Osteoblast (primary cell): ENCODE results near the gene DPEP2NB. TPM values are rescaled to one million over a fixed set of nuclear protein-coding genes. Genes with fewer than 3 reads are reported as not detected.

Experiments
- DNase-seq: peaks from one replicate; pipeline ENCODE4 v3.0.0; 2011; ENCODE audit warnings: low spot score, mixed read lengths; ENCODE audit not compliant: insufficient read length; ENCODE audit errors: missing footprints
- H2AFZ ChIP-seq: 2 replicates; pipeline ENCODE4 v1.6.0; 2011; ENCODE audit warnings: mild to moderate bottlenecking, low read length
- H3K27ac ChIP-seq: 2 replicates; pipeline ENCODE4 v1.5.1; 2011; ENCODE audit warnings: mild to moderate bottlenecking, low read depth, low read length, moderate library complexity
- H3K27me3 ChIP-seq: 2 replicates; pipeline ENCODE4 v1.6.0; 2012; ENCODE audit warnings: mild to moderate bottlenecking, control low read depth, inconsistent platforms, low read length, moderate library complexity; ENCODE audit not compliant: insufficient read depth
- H3K36me3 ChIP-seq: 2 replicates; pipeline ENCODE4 v1.5.1; 2011; ENCODE audit warnings: mild to moderate bottlenecking, low read length, control low read depth, moderate library complexity; ENCODE audit not compliant: insufficient read depth
- H3K4me1 ChIP-seq: 2 replicates; pipeline ENCODE4 v1.5.1; 2011; ENCODE audit warnings: mild to moderate bottlenecking, low read length, control low read depth, moderate library complexity; ENCODE audit not compliant: insufficient read depth
- H3K4me2 ChIP-seq: 2 replicates; pipeline ENCODE4 v1.6.0; 2011; ENCODE audit warnings: mild to moderate bottlenecking, low read length; ENCODE audit not compliant: insufficient read depth
- H3K4me3 ChIP-seq: fragments of 200-600 bp; sonication (generic); 3 replicates; pipeline ENCODE4 v1.5.1; 2012; ENCODE audit warnings: mild to moderate bottlenecking, low read length, inconsistent platforms; ENCODE audit not compliant: insufficient read depth
- H3K79me2 ChIP-seq: 2 replicates; pipeline ENCODE4 v1.6.0; 2012; ENCODE audit warnings: mild to moderate bottlenecking, low read length, control low read depth, inconsistent platforms; ENCODE audit not compliant: insufficient read depth
- H3K9me3 ChIP-seq: 2 replicates; pipeline ENCODE4 v1.5.1; 2011; ENCODE audit warnings: low read depth, low read length, control low read depth
- H4K20me1 ChIP-seq: 2 replicates; pipeline ENCODE4 v1.6.0; 2012; ENCODE audit warnings: mild to moderate bottlenecking, low read length, control low read depth; ENCODE audit not compliant: insufficient read depth
- small RNA-seq: library from RNA; depleted of rRNA; stranded (forward); fragments of <200 nt; gene quantifications from one replicate; pipeline ENCODE3, GENCODE V24; 2012
- total RNA-seq: library from RNA; depleted of rRNA; stranded (reverse); fragments of >200 nt; gene quantifications from 2 replicates; pipeline ENCODE4 v1.2.3, GENCODE V29; 2012
- TF ChIP-seq, protein P1 (sequence below): IDR thresholded peaks from 2 replicates; pipeline ENCODE4 v1.5.1; 2011; ENCODE audit warnings: mild to moderate bottlenecking, low read depth, low read length, moderate library complexity; ENCODE audit errors: extremely low read depth

Gene DPEP2NB
- total RNA-seq, 1 donor, result not detected

DNA sequence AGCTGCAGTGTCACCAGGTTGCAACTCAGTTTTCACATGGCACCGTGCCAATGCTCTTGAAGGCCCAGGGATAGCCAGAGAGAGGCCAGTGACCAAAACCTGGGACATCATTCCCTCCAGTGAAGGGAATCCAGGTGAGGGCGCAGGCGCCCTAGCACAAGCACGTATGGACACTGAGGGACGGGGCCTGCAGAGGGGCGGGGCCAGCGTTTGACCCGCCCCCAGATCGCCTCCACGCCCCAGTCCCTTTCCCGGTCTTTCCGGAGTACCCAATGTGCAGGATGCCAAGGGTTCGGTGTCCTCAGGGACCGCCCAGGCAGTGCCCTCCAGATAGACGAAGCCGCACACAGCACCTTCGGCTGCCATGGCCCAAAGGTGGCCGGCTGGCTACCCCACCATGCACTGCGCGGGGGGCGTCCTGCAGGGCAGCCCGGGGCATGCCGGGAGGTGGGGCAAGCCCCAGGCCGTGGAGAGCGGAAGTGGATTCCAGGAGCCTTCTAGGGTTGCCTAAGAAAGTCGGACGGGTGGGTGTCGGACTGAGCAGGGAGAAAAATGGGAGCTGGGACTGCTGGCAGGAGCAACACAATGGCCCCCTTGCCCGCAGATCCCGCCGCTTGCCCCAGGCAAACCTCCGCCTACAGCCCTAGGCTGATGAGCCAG, 51.9 kb downstream of the DPEP2NB start:
- Histone ChIP-seq H3K4me2 (no peak overlapping the region), H4K20me1 (peaks cover 79% of the 10 kb centered on the region), H3K9me3 (no peaks in the 10 kb centered on the region), H3K27me3 (no peaks in the 10 kb centered on the region), H3K4me3 (no peak overlapping the region), H3K79me2 (peaks cover 95% of the 10 kb centered on the region), H3K4me1 (peaks cover 47% of the 10 kb centered on the region), H3K27ac (no peak overlapping the region), H2AFZ (no peak overlapping the region), H3K36me3 (peaks cover 57% of the 10 kb centered on the region)
- TF ChIP-seq, protein P1, sequence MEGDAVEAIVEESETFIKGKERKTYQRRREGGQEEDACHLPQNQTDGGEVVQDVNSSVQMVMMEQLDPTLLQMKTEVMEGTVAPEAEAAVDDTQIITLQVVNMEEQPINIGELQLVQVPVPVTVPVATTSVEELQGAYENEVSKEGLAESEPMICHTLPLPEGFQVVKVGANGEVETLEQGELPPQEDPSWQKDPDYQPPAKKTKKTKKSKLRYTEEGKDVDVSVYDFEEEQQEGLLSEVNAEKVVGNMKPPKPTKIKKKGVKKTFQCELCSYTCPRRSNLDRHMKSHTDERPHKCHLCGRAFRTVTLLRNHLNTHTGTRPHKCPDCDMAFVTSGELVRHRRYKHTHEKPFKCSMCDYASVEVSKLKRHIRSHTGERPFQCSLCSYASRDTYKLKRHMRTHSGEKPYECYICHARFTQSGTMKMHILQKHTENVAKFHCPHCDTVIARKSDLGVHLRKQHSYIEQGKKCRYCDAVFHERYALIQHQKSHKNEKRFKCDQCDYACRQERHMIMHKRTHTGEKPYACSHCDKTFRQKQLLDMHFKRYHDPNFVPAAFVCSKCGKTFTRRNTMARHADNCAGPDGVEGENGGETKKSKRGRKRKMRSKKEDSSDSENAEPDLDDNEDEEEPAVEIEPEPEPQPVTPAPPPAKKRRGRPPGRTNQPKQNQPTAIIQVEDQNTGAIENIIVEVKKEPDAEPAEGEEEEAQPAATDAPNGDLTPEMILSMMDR, result no peak
- peak; percentile 88 for DNase-seq

Small RNA genes lying within 50 kb of the gene (small RNA-seq; reads per million reads assigned to genes)
- not detected for gene RNU6-359P

Other genes with a start within 250 kb of the DPEP2NB start
- gene RANBP10, start 209.4 kb downstream of the DPEP2NB start, total RNA-seq, result 5.4 and 5.6 TPM in 2 replicates
- 0.88 and 1.8 TPM in 2 replicates for gene TSNAXIP1, start 209.0 kb downstream of the DPEP2NB start, total RNA-seq
- 23.6 and 25.7 TPM in 2 replicates for gene THAP11, start 173.6 kb downstream of the DPEP2NB start, total RNA-seq
- 203 TPM in 2 replicates for gene NUTF2, start 169.0 kb downstream of the DPEP2NB start, total RNA-seq
- 24.2 and 25.6 TPM in 2 replicates for gene CENPT, start 168.2 kb downstream of the DPEP2NB start, total RNA-seq
- 45.7 and 60.8 TPM in 2 replicates for gene EDC4, start 142.9 kb downstream of the DPEP2NB start, total RNA-seq
- gene NRN1L, start 131.0 kb downstream of the DPEP2NB start, total RNA-seq, result 0.29 TPM in 1 of 2 replicates, not detected in the other
- gene PSKH1, start 122.7 kb downstream of the DPEP2NB start, total RNA-seq, result 16.8 and 18.5 TPM in 2 replicates
- 0.36 and 0.59 TPM in 2 replicates for gene CTRL, start 84.0 kb downstream of the DPEP2NB start, total RNA-seq
- 44.5 and 47.0 TPM in 2 replicates for gene PSMB10, start 79.1 kb downstream of the DPEP2NB start, total RNA-seq
- gene LCAT, start 71.8 kb downstream of the DPEP2NB start, total RNA-seq, result 6.9 and 8.8 TPM in 2 replicates
- gene SLC12A4, start 47.3 kb downstream of the DPEP2NB start, total RNA-seq, result 79.3 and 82.2 TPM in 2 replicates
- not detected in 2 replicates for gene DPEP3, start 35.4 kb downstream of the DPEP2NB start, total RNA-seq
- not detected in 2 replicates for gene DPEP2, start 16.4 kb downstream of the DPEP2NB start, total RNA-seq
- gene DDX28, start 7.3 kb upstream of the DPEP2NB start, total RNA-seq, result 10.5 and 12.4 TPM in 2 replicates
- gene DUS2, start 7.4 kb upstream of the DPEP2NB start, total RNA-seq, result 8.7 and 8.8 TPM in 2 replicates
- gene NFATC3, start 69.5 kb upstream of the DPEP2NB start, total RNA-seq, result 36.2 and 43.9 TPM in 2 replicates
- under 0.01 TPM in 1 of 2 replicates, not detected in the other for gene ESRP2, start 220.2 kb upstream of the DPEP2NB start, total RNA-seq
- 30.8 and 30.9 TPM in 2 replicates for gene PLA2G15, start 229.5 kb upstream of the DPEP2NB start, total RNA-seq
- gene SLC7A6, start 248.6 kb upstream of the DPEP2NB start, total RNA-seq, result 35.1 and 36.9 TPM in 2 replicates